HepG2 (cell line): ENCODE measurements around the gene C2orf49. TPM values are rescaled to one million over a fixed set of nuclear protein-coding genes. Genes with fewer than 3 reads are reported as not detected.

Experiments
- EEA1 ChIP-seq: sonication (generic); formaldehyde crosslinking; IDR thresholded peaks from 2 replicates; pipeline ENCODE4 v1.5.1; 2020; ENCODE audit warnings: mild to moderate bottlenecking, missing genetic modification reagents, borderline replicate concordance
- FOXJ3 ChIP-seq: sonication (generic); formaldehyde crosslinking; IDR thresholded peaks from 2 replicates; pipeline ENCODE4 v1.4.0; 2020; ENCODE audit warnings: missing genetic modification reagents, mild to moderate bottlenecking, borderline replicate concordance
- GATAD1 ChIP-seq: IDR thresholded peaks from 2 replicates; pipeline ENCODE4 v1.6.1; 2016; ENCODE audit warnings: missing genetic modification reagents, missing compliant biosample characterization
- HOXA5 ChIP-seq: sonication (generic); formaldehyde crosslinking; IDR thresholded peaks from 2 replicates; pipeline ENCODE4 v1.4.0; 2020; ENCODE audit warnings: missing genetic modification reagents
- NONO ChIP-seq, 2 experiments: fragments of 450-650 bp in 1 of 2; sonication (generic) in 1 of 2; formaldehyde crosslinking in 1 of 2; IDR thresholded peaks in 1 of 2; conservative IDR thresholded peaks in 1 of 2; 2 replicates each; pipeline versions ENCODE4 v1.6.1 to v1.8.0; 2017 to 2022; ENCODE audit warnings: mild to moderate bottlenecking in 1 of 2, missing genetic modification reagents in 1 of 2, moderate library complexity in 1 of 2
- PHF5A ChIP-seq: IDR thresholded peaks from one replicate; pipeline ENCODE4 v1.6.1; 2018; ENCODE audit warnings: low read depth, missing genetic modification reagents; ENCODE audit not compliant: unreplicated experiment
- RFXANK ChIP-seq: IDR thresholded peaks from 2 replicates; pipeline ENCODE4 v1.6.1; 2016
- SYNCRIP ChIP-seq: fragments of 200-400 bp; formaldehyde crosslinking; IDR thresholded peaks from 2 replicates; pipeline ENCODE4 v1.6.1; 2018; ENCODE audit warnings: mild to moderate bottlenecking, low read depth, low read length; ENCODE audit not compliant: insufficient read depth
- TEAD2 ChIP-seq: sonication (generic); formaldehyde crosslinking; IDR thresholded peaks from 2 replicates; pipeline ENCODE4 v1.9.0; 2021; ENCODE audit warnings: missing genetic modification reagents
- ZBTB20 ChIP-seq: sonication (generic); formaldehyde crosslinking; IDR thresholded peaks from 2 replicates; pipeline ENCODE4 v1.8.1; 2023; ENCODE audit warnings: missing genetic modification reagents, low read depth, mild to moderate bottlenecking, borderline replicate concordance
- ZBTB46 ChIP-seq: sonication (generic); formaldehyde crosslinking; IDR thresholded peaks from 2 replicates; pipeline ENCODE4 v1.4.0; 2020; ENCODE audit warnings: mild to moderate bottlenecking, missing genetic modification reagents, borderline replicate concordance
- ZBTB7A ChIP-seq: sonication (generic); formaldehyde crosslinking; IDR thresholded peaks from 2 replicates; pipeline ENCODE4 v1.8.0; 2022; ENCODE audit warnings: mild to moderate bottlenecking, missing genetic modification reagents
- ZC3H13 ChIP-seq: sonication (generic); formaldehyde crosslinking; IDR thresholded peaks from 2 replicates; pipeline ENCODE4 v1.8.1; 2023; ENCODE audit warnings: mild to moderate bottlenecking, missing genetic modification reagents, moderate library complexity
- ZNF260 ChIP-seq: sonication (generic); formaldehyde crosslinking; IDR thresholded peaks from 2 replicates; pipeline ENCODE4 v1.4.0; 2020; ENCODE audit warnings: missing genetic modification reagents, low read depth, mild to moderate bottlenecking, borderline replicate concordance
- ZNF292 ChIP-seq: sonication (generic); formaldehyde crosslinking; IDR thresholded peaks from 2 replicates; pipeline ENCODE4 v1.8.1; 2022; ENCODE audit warnings: mild to moderate bottlenecking, low read depth, missing genetic modification reagents, borderline replicate concordance
- ZNF672 ChIP-seq: sonication (generic); formaldehyde crosslinking; IDR thresholded peaks from 2 replicates; pipeline ENCODE4 v1.8.1; 2022; ENCODE audit warnings: missing genetic modification reagents
- ZNF703 ChIP-seq: sonication (generic); formaldehyde crosslinking; IDR thresholded peaks from 2 replicates; pipeline ENCODE4 v1.5.1; 2020; ENCODE audit warnings: missing genetic modification reagents, mild to moderate bottlenecking, moderate library complexity, borderline replicate concordance
- ZNF761 ChIP-seq: sonication (generic); formaldehyde crosslinking; conservative IDR thresholded peaks from 2 replicates; pipeline ENCODE4 v1.4.0; 2020; ENCODE audit warnings: mild to moderate bottlenecking, missing genetic modification reagents
- ZNF773 ChIP-seq: sonication (generic); formaldehyde crosslinking; IDR thresholded peaks from 2 replicates; pipeline ENCODE4 v1.4.0; 2020; ENCODE audit warnings: missing genetic modification reagents, borderline replicate concordance
- ZNF891 ChIP-seq: sonication (generic); formaldehyde crosslinking; IDR thresholded peaks from 2 replicates; pipeline ENCODE4 v1.5.0; 2020; ENCODE audit warnings: mild to moderate bottlenecking, missing genetic modification reagents
- ZZZ3 ChIP-seq: sonication (generic); formaldehyde crosslinking; IDR thresholded peaks from 2 replicates; pipeline ENCODE4 v1.4.0; 2020; ENCODE audit warnings: missing genetic modification reagents, mild to moderate bottlenecking, borderline replicate concordance
- polyA plus RNA-seq, 8 experiments: library from polyadenylated mRNA; depleted of rRNA in 3 of 8; stranded (reverse) in 7 of 8; unstranded in 1 of 8; fragments of >200 nt; fragmentation: Illumina TruSeq in 4 of 8; extraction: Trizol in 4 of 8; gene quantifications; 2 replicates each; pipeline versions ENCODE4 v1.2.1 to v1.2.3, GENCODE V29; 2011 to 2016; ENCODE audit warnings: low read depth in 4 of 8, missing spikeins in 1 of 8, mixed read lengths in 1 of 8; ENCODE audit not compliant: insufficient read depth in 1 of 8
- total RNA-seq, 5 experiments: library from RNA; depleted of rRNA; stranded (reverse); fragments of >200 nt; fragmentation: Illumina TruSeq; extraction: Trizol; gene quantifications; 2 replicates each; pipeline ENCODE4 v1.2.3, GENCODE V29; 2016; ENCODE audit warnings: low read depth in 1 of 5
- TF ChIP-seq, protein P1 (sequence below): sonication (generic); formaldehyde crosslinking; IDR thresholded peaks from 2 replicates; pipeline ENCODE4 v1.4.0; 2020; ENCODE audit warnings: missing genetic modification reagents

C2orf49 gene
- total and polyA plus RNA-seq, 2 of the 13 experiments (the other 11 are each of a cell fraction or from before 2014, with no cell fraction given) = 24.7 to 28.8 TPM

DNA sequence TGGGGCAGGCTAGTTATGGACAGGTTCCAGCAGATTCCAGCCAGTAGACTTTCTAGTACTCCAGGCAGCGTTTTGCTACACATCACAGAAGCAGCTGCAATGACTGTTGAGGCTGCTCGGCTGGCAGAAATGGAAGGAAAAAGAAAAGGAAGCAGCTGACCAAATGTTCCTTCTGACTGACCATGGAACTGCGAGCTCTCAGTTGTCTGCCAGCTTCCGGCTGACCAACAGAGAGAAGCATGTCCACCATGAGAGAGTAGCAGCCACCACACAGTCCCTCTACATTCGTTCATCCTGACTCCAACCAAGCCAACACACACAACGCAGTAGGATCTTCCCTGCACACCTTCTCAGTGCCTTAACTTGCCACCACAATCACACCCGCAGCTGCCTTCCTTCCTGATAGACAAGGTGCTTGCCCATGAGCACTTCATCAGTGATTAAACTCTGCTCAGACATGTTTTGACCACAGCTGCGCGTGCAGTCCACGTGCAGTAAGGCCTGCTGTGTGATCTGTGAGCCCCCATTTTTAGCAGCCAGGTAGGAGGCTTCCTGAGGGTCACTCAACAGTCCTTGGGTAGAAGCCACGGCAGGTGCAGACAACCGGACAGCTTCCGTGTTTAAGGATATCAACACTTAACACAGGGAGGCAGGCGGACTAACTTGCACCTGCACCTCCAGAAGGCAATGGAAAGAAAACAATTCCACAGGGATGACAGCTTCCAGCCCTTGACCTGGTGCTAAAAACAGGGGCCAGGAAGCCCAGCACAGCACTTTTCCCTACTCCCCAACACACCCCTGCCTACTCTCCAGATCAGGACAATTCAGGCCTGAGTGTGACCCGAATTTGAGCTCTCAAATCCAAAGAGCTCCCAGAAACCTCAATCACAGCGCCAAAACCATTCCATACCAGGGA is 8.8 kb upstream of the C2orf49 start (continued):
- TF ChIP-seq ZNF761 (CRISPR knock-in tag) = peak; percentile 94
- no peak for TF ChIP-seq PHF5A (CRISPR knock-in tag)
- peak; percentile 80 for TF ChIP-seq ZNF891 (CRISPR knock-in tag)
- peak; percentile 82 for TF ChIP-seq ZBTB7A (CRISPR knock-in tag)
- TF ChIP-seq, protein P1, sequence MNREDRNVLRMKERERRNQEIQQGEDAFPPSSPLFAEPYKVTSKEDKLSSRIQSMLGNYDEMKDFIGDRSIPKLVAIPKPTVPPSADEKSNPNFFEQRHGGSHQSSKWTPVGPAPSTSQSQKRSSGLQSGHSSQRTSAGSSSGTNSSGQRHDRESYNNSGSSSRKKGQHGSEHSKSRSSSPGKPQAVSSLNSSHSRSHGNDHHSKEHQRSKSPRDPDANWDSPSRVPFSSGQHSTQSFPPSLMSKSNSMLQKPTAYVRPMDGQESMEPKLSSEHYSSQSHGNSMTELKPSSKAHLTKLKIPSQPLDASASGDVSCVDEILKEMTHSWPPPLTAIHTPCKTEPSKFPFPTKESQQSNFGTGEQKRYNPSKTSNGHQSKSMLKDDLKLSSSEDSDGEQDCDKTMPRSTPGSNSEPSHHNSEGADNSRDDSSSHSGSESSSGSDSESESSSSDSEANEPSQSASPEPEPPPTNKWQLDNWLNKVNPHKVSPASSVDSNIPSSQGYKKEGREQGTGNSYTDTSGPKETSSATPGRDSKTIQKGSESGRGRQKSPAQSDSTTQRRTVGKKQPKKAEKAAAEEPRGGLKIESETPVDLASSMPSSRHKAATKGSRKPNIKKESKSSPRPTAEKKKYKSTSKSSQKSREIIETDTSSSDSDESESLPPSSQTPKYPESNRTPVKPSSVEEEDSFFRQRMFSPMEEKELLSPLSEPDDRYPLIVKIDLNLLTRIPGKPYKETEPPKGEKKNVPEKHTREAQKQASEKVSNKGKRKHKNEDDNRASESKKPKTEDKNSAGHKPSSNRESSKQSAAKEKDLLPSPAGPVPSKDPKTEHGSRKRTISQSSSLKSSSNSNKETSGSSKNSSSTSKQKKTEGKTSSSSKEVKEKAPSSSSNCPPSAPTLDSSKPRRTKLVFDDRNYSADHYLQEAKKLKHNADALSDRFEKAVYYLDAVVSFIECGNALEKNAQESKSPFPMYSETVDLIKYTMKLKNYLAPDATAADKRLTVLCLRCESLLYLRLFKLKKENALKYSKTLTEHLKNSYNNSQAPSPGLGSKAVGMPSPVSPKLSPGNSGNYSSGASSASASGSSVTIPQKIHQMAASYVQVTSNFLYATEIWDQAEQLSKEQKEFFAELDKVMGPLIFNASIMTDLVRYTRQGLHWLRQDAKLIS = peak; percentile 83; the same call in 1 of the 2 replicates
- TF ChIP-seq EEA1 (CRISPR knock-in tag) = 0 out of 2 replicates have a peak, but pooled peaks have one; percentile 23
- peak; percentile 67; the same call in 1 of the 2 replicates for TF ChIP-seq ZZZ3 (CRISPR knock-in tag)
- no peak for TF ChIP-seq SYNCRIP
- TF ChIP-seq ZC3H13 (CRISPR knock-in tag) = peak; percentile 62; the same call in 1 of the 2 replicates
- TF ChIP-seq ZBTB20 (CRISPR knock-in tag) = peak; percentile 76; the same call in 1 of the 2 replicates
- TF ChIP-seq ZNF703 (CRISPR knock-in tag) = 0 out of 2 replicates have a peak, but pooled peaks have one; percentile 12
- TF ChIP-seq RFXANK (CRISPR knock-in tag) = 0 out of 2 replicates have a peak, but pooled peaks have one; percentile 37
- TF ChIP-seq GATAD1 (CRISPR knock-in tag) = no peak; the same call in 1 of the 2 replicates
- no peak for TF ChIP-seq ZNF260 (CRISPR knock-in tag)
- TF ChIP-seq FOXJ3 (CRISPR knock-in tag) = 0 out of 2 replicates have a peak, but pooled peaks have one; percentile 12
- TF ChIP-seq ZNF672 (CRISPR knock-in tag) = no peak
- TF ChIP-seq ZNF292 (CRISPR knock-in tag) = peak; percentile 84; the same call in 1 of the 2 replicates
- no peak for TF ChIP-seq NONO (IDR thresholded peaks at IDR 0.05)
- TF ChIP-seq NONO (CRISPR knock-in tag; conservative IDR thresholded peaks at IDR 0.05) = peak; percentile 69; the same call in 1 of the 2 replicates
- TF ChIP-seq ZBTB46 (CRISPR knock-in tag) = 0 out of 2 replicates have a peak, but pooled peaks have one; percentile 74
- 0 out of 2 replicates have a peak, but pooled peaks have one; percentile 19 for TF ChIP-seq ZNF773
- TF ChIP-seq HOXA5 (CRISPR knock-in tag) = 0 out of 2 replicates have a peak, but pooled peaks have one; percentile 34
- TF ChIP-seq TEAD2 (CRISPR knock-in tag) = no peak
